OCI-LY7 (cell line): ENCODE measurements around the gene NES.
"Not testable (repeated sequence)": the region's sequence is repeated elsewhere in the genome, so short reads cannot be mapped to it uniquely, and the experiment has no call there.

Experiments
- EZH2phosphoT487 ChIP-seq: fragments of 200-600 bp; sonication (generic); IDR thresholded peaks from 2 replicates; pipeline ENCODE4 v1.6.1; 2018; ENCODE audit warnings: low read depth, borderline replicate concordance, mild to moderate bottlenecking, mixed run types, antibody characterized with exemption, low read length, moderate library complexity, mixed read lengths
- TF ChIP-seq, protein P1 (sequence below): fragments of 200-600 bp; sonication (generic); conservative IDR thresholded peaks from 2 replicates; pipeline ENCODE4 v1.5.1; 2014; ENCODE audit warnings: mild to moderate bottlenecking, antibody characterized with exemption, low read length, moderate library complexity, mixed read lengths

DNA sequence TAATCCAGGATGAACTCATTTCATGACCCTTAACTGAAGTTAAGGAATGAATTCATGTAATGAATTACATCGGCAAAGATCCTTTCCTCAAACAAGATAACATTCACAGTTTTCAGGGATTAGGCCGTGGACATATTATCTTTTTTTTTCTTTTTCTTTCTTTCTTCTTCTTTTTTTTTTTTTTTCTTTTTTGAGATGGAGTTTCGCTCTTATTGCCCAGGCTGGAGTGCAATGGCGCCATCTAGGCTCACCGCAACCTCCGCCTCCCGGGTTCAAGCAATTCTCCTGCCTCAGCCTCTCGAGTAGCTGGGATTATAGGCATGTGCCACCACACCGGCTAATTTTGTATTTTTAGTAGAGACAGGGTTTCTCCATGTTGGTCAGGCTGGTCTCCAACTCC, 46.1 kb downstream of the NES start:
- TF ChIP-seq, protein P1, sequence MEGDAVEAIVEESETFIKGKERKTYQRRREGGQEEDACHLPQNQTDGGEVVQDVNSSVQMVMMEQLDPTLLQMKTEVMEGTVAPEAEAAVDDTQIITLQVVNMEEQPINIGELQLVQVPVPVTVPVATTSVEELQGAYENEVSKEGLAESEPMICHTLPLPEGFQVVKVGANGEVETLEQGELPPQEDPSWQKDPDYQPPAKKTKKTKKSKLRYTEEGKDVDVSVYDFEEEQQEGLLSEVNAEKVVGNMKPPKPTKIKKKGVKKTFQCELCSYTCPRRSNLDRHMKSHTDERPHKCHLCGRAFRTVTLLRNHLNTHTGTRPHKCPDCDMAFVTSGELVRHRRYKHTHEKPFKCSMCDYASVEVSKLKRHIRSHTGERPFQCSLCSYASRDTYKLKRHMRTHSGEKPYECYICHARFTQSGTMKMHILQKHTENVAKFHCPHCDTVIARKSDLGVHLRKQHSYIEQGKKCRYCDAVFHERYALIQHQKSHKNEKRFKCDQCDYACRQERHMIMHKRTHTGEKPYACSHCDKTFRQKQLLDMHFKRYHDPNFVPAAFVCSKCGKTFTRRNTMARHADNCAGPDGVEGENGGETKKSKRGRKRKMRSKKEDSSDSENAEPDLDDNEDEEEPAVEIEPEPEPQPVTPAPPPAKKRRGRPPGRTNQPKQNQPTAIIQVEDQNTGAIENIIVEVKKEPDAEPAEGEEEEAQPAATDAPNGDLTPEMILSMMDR, result peak; percentile 44; the same call in 1 of the 2 replicates
- TF ChIP-seq EZH2phosphoT487, result not testable (repeated sequence)
